CD14-positive monocyte (primary cell): ENCODE data around the gene RABGAP1. TPM values are rescaled to one million over a fixed set of nuclear protein-coding genes. Genes with fewer than 3 reads are reported as not detected.
A peak's percentile ranks its signal among the peaks of the same experiment; 100 is the strongest.

ENCODE experiments used
- DNase-seq, 3 donors: peaks; one replicate each; pipeline ENCODE4 v3.0.0-alpha.2; 2011 to 2022
- H2AFZ ChIP-seq: 2 replicates; pipeline ENCODE4 v1.6.0; 2012; ENCODE audit warnings: mild to moderate bottlenecking, low read depth, low read length, inconsistent platforms; ENCODE audit not compliant: insufficient read depth, poor library complexity, severe bottlenecking
- H3K27ac ChIP-seq, 2 donors: 1 replicate in 1 of 2; 2 replicates in 1 of 2; pipeline ENCODE4 v1.5.1; 2012 to 2013; ENCODE audit warnings: low read length in 2 of 2, control low read depth in 1 of 2, inconsistent platforms in 1 of 2, low read depth in 1 of 2, mild to moderate bottlenecking in 1 of 2
- H3K27me3 ChIP-seq, 2 donors: one replicate each; pipeline versions ENCODE4 v1.6.0 to v1.6.1; 2011 to 2013; ENCODE audit warnings: low read length in 2 of 2; ENCODE audit not compliant: control insufficient read depth in 2 of 2, insufficient read depth in 2 of 2
- H3K36me3 ChIP-seq, 2 donors: replicated peaks in 1 of 2; 1 replicate in 1 of 2; 2 replicates in 1 of 2; pipeline versions ENCODE4 v1.5.1 to v1.6.1; 2012 to 2013; ENCODE audit warnings: low read length in 2 of 2, control low read depth in 1 of 2, inconsistent platforms in 1 of 2, mild to moderate bottlenecking in 1 of 2; ENCODE audit not compliant: insufficient read depth in 2 of 2, control insufficient read depth in 1 of 2
- H3K4me1 ChIP-seq, 2 donors: 1 replicate in 1 of 2; 2 replicates in 1 of 2; pipeline versions ENCODE4 v1.5.1 to v1.6.1; 2012 to 2013; ENCODE audit warnings: low read length in 2 of 2, control low read depth in 1 of 2, inconsistent platforms in 1 of 2, mild to moderate bottlenecking in 1 of 2, moderate library complexity in 1 of 2; ENCODE audit not compliant: insufficient read depth in 2 of 2, control insufficient read depth in 1 of 2
- H3K4me2 ChIP-seq: replicated peaks from 2 replicates; pipeline ENCODE3; 2012; ENCODE audit warnings: low read length, moderate library complexity, mild to moderate bottlenecking; ENCODE audit not compliant: poor library complexity, severe bottlenecking; ENCODE audit errors: extremely low read depth
- H3K4me3 ChIP-seq, 3 experiments: fragments of 200-600 bp in 1 of 3; sonication (generic) in 1 of 3; replicated peaks in 1 of 3; 1 replicate in 2 of 3; 2 replicates in 1 of 3; pipeline ENCODE4 v1.5.1; 2011 to 2013; ENCODE audit warnings: low read length in 3 of 3, mild to moderate bottlenecking in 3 of 3, control low read depth in 2 of 3, low read depth in 2 of 3, inconsistent platforms in 1 of 3, moderate library complexity in 1 of 3
- H3K79me2 ChIP-seq: 2 replicates; pipeline ENCODE4 v1.6.0; 2012; ENCODE audit warnings: mild to moderate bottlenecking, control low read depth, inconsistent platforms, low read length, moderate library complexity; ENCODE audit not compliant: insufficient read depth
- H3K9ac ChIP-seq: 2 replicates; pipeline ENCODE4 v1.6.0; 2017; ENCODE audit warnings: low read length, mild to moderate bottlenecking; ENCODE audit not compliant: insufficient read depth, poor library complexity, severe bottlenecking
- H3K9me3 ChIP-seq, 2 donors: replicated peaks in 1 of 2; 1 replicate in 1 of 2; 2 replicates in 1 of 2; pipeline versions ENCODE4 v1.5.1 to v1.6.1; 2012 to 2013; ENCODE audit warnings: low read length in 2 of 2, control low read depth in 1 of 2; ENCODE audit not compliant: control insufficient read depth in 1 of 2, insufficient read depth in 1 of 2
- H4K20me1 ChIP-seq: 2 replicates; pipeline ENCODE4 v1.6.0; 2012; ENCODE audit warnings: mild to moderate bottlenecking, low read length, control low read depth, moderate library complexity; ENCODE audit not compliant: insufficient read depth
- H3K27ac Mint-ChIP-seq, 7 donors: one replicate each; pipeline ENCODE4 v1.8.0; 2020; ENCODE audit warnings: mild to moderate bottlenecking in 7 of 7, mixed read lengths in 7 of 7, moderate library complexity in 6 of 7, inconsistent platforms in 2 of 7
- H3K27me3 Mint-ChIP-seq, 3 donors: one replicate each; pipeline ENCODE4 v1.8.0; 2021 to 2022; ENCODE audit warnings: low read depth in 3 of 3, mild to moderate bottlenecking in 3 of 3, mixed read lengths in 3 of 3, moderate library complexity in 3 of 3, inconsistent platforms in 1 of 3
- H3K36me3 Mint-ChIP-seq, 2 donors: one replicate each; pipeline ENCODE4 v1.8.0; 2020; ENCODE audit warnings: mixed read lengths in 2 of 2, inconsistent platforms in 1 of 2, mild to moderate bottlenecking in 1 of 2
- H3K4me1 Mint-ChIP-seq: one replicate; pipeline ENCODE4 v1.8.0; 2020; ENCODE audit warnings: mild to moderate bottlenecking, mixed read lengths
- H3K4me3 Mint-ChIP-seq, 2 donors: one replicate each; pipeline ENCODE4 v1.8.0; 2020; ENCODE audit warnings: mild to moderate bottlenecking in 2 of 2, mixed read lengths in 2 of 2, moderate library complexity in 1 of 2
- H3K9me3 Mint-ChIP-seq, 7 donors: one replicate each; pipeline ENCODE4 v1.8.0; 2020 to 2022; ENCODE audit warnings: mixed read lengths in 7 of 7, mild to moderate bottlenecking in 6 of 7, moderate library complexity in 6 of 7, inconsistent platforms in 2 of 7
- CTCF ChIP-seq: fragments of 200-600 bp; IDR thresholded peaks from one replicate; pipeline ENCODE4 v1.8.0; 2022; ENCODE audit warnings: antibody characterized with exemption, mild to moderate bottlenecking
- WGBS: methylation state at CpG from one replicate; pipeline ENCODE4 v1.1.5; 2013; ENCODE audit warnings: missing lambda C conversion rate; ENCODE audit not compliant: insufficient coverage; 5-methylcytosine and 5-hydroxymethylcytosine counted together
- intact Hi-C, 2 donors: fragments of 100-400 bp; cut with micrococcal nuclease; formaldehyde crosslinking; loops; one replicate each; pipeline versions ENCODE4 v1.15.0 to v1.15.1; 2023
- polyA minus RNA-seq: library from RNA; depleted of rRNA, polyadenylated mRNA; stranded (reverse); fragments of >200 nt; gene quantifications from 2 replicates; pipeline ENCODE4 v1.2.3, GENCODE V29; 2012
- polyA plus RNA-seq, 3 donors: library from polyadenylated mRNA; depleted of rRNA in 1 of 3; unstranded in 2 of 3; stranded (reverse) in 1 of 3; fragments of 300-500 nt in 2 of 3; fragments of >200 nt in 1 of 3; fragmentation: Illumina TruSeq in 2 of 3; gene quantifications; 1 replicate in 2 of 3; 2 replicates in 1 of 3; pipeline ENCODE4 v1.2.3, GENCODE V29; 2012 to 2021
- total RNA-seq, 12 experiments: library from RNA in 1 of 12; stranded (reverse) in 1 of 12; fragments of 120-200 nt in 1 of 12; gene quantifications; one replicate each; pipeline ENCODE4 v1.2.4 and lab custom pipeline; 2013 to 2026; ENCODE audit warnings: mixed read lengths in 6 of 12, inconsistent platforms in 1 of 12

The RABGAP1 gene
- 22.3 TPM for total RNA-seq (2013)
- polyA plus RNA-seq = 10 to 100 TPM; 14.7 to 24.1 (median 19.3) TPM
- polyA minus RNA-seq = 14.3 and 20.7 TPM in 2 replicates
- 39.7 to 108 (median 56.5) reads per million in 11 experiments for total RNA-seq (lab: John Stamatoyannopoulos, UW)

DNA sequence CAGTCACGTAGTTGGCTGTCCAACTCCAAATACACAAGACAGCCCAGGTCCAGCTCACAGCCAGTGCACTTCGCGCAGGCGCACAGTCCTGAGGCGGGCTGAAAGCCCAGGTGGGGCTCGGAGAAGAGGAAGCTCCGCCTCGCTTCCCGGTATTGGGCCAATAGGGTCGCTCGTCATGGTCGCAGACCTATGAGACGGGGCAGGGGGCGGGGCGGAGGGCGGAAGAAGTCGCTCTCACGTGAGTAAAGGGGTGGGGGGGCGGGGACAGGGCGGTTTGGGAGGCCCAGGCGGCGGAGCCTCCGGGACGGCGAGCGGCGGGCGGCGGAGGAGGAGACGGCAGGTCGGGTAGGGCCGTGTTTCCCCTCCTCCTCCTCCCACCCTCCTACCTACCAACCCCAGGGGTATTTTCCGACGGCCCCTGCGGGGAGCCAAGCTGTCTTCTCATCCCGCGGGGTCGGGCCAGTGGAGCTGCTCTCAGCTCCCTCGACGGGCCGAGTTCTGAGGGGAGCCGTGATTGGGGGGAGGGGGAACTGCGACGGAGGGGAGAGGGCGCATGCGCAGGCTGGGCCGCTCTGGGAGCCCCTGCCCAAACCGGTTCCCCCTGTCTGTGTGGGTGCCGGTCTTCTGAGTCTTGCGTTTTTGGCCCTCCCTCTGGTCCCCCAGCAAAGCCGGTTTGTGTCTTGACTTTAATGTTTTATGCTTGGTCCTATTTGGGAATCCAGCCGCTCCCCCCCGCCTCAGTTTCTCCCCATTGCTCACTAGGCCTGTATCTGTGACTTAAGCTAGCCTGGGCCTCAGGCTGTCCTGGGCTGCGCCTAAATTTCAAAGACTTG is at the start of gene RABGAP1:
TSS of gene RABGAP1 (plus strand) at position 272 of the 833 bp plus-strand sequence. CDS start 16,040 bp downstream, outside the sequence.
- H3K4me1 ChIP-seq = peaks cover 35 to 40% of the 10 kb centered on the region in 2 donors
- 0% methylated on average over 25 of the region's 54 CpGs for WGBS
- peaks cover 50% of the 10 kb centered on the region for H3K4me1 Mint-ChIP-seq

More for the DNA sequence above, at the start of gene RABGAP1:
- TF ChIP-seq CTCF = no peak
- peaks cover 0 to 2% (median 0%) of the 10 kb centered on the region in 7 donors for H3K9me3 Mint-ChIP-seq
- H3K4me3 ChIP-seq = peak within 1 kb of the TSS; percentile 47 to 82 (median 69)
- peak within 1 kb of the TSS; percentile 80 for H2AFZ ChIP-seq
- peaks cover 31 to 32% of the 10 kb centered on the region in 2 donors for H3K36me3 Mint-ChIP-seq
- no peaks in the 10 kb centered on the region for H3K27me3 ChIP-seq
- peak; percentile 98 to 99 (median 99) for DNase-seq
- H3K27ac ChIP-seq = peak within 1 kb of the TSS; percentile 69 to 91
- H3K9ac ChIP-seq = peak within 1 kb of the TSS; percentile 93
- peak within 1 kb of the TSS; percentile 92 to 98 for H3K4me3 Mint-ChIP-seq
- H3K79me2 ChIP-seq = peaks cover 66% of the 10 kb centered on the region
- H3K36me3 ChIP-seq = peaks cover 8 to 41% of the 10 kb centered on the region in 2 donors
- peak within 1 kb of the TSS; percentile 87 to 95 (median 94) for H3K27ac Mint-ChIP-seq
- peaks cover 0 to 2% (median 0%) of the 10 kb centered on the region in 3 donors for H3K27me3 Mint-ChIP-seq
- intact Hi-C loops = loop anchor here (2.0 to 5.0 kb wide), 2 partner anchors 36 to 39 kb away; partner anchors contain the start of gene RC3H2 (in 1 of the 2)
- no peaks in the 10 kb centered on the region for H3K9me3 ChIP-seq
- H3K4me2 ChIP-seq = peak within 1 kb of the TSS; percentile 87
- peaks cover 47% of the 10 kb centered on the region for H4K20me1 ChIP-seq
